Caco-2 (cell line): ENCODE data around the gene OPRPN. TPM values are rescaled to one million over a fixed set of nuclear protein-coding genes. Genes with fewer than 3 reads are reported as not detected.

Experiments used
- Bru-seq: library from RNA; stranded (reverse); fragments of 400-500 nt; gene quantifications from one replicate; lab custom pipeline; 2021; lab: Mats Ljungman, UMichigan
- BruChase-seq, 2 experiments: library from RNA; stranded (reverse); fragments of 400-500 nt; gene quantifications; one replicate each; lab custom pipeline; 2021; lab: Mats Ljungman, UMichigan
- BruUV-seq: library from RNA; stranded (reverse); fragments of 400-500 nt; replicated peaks from 2 replicates; lab custom pipeline; 2021; lab: Mats Ljungman, UMichigan
- CTCF ChIA-PET: fragments of 300-600 bp; sonication (Branson Sonifier 250); formaldehyde crosslinking; loops from one replicate; lab custom pipeline; 2022; ENCODE audit warnings: antibody characterized with exemption; lab: Charles Lee
- POLR2A ChIA-PET: fragments of 300-600 bp; sonication (Branson Sonifier 250); formaldehyde crosslinking; loops from one replicate; lab custom pipeline; 2022; ENCODE audit warnings: antibody characterized with exemption; lab: Charles Lee
- DNase-seq, 2 experiments: peaks; one replicate each; pipeline versions ENCODE4 v3.0.0 to v3.0.0-alpha.2; 2020 to 2022
- H3K27me3 ChIP-seq: replicated peaks from 2 replicates; pipeline ENCODE4 v1.6.0; 2011; ENCODE audit warnings: low read length; ENCODE audit not compliant: control insufficient read depth, insufficient read depth
- H3K36me3 ChIP-seq: 2 replicates; pipeline ENCODE4 v1.5.1; 2011; ENCODE audit warnings: low read length; ENCODE audit not compliant: control insufficient read depth, insufficient read depth
- H3K4me1 ChIP-seq: fragments of 250-450 bp; sonication (Bioruptor Pico); 2 replicates; pipeline ENCODE4 v1.5.1; 2020; ENCODE audit warnings: mild to moderate bottlenecking
- H3K4me3 ChIP-seq: 2 replicates; pipeline ENCODE4 v1.5.1; 2011; ENCODE audit warnings: low read depth, mild to moderate bottlenecking, control low read depth, low read length
- H3K9me3 ChIP-seq: fragments of 250-450 bp; sonication (Bioruptor Pico); 2 replicates; pipeline ENCODE4 v1.5.1; 2020; ENCODE audit warnings: mild to moderate bottlenecking, moderate library complexity
- H3K27ac Mint-ChIP-seq: one replicate; pipeline ENCODE4 v1.8.0; 2022; ENCODE audit warnings: mixed read lengths; ENCODE audit not compliant: unreplicated experiment
- H3K27me3 Mint-ChIP-seq: one replicate; pipeline ENCODE4 v1.8.0; 2022; ENCODE audit warnings: mixed read lengths; ENCODE audit not compliant: insufficient read depth, unreplicated experiment
- H3K36me3 Mint-ChIP-seq: one replicate; pipeline ENCODE4 v1.8.0; 2022; ENCODE audit warnings: mild to moderate bottlenecking, mixed read lengths; ENCODE audit not compliant: insufficient read depth, unreplicated experiment
- H3K4me1 Mint-ChIP-seq: one replicate; pipeline ENCODE4 v1.8.0; 2022; ENCODE audit warnings: low read depth, mixed read lengths; ENCODE audit not compliant: unreplicated experiment
- H3K4me3 Mint-ChIP-seq: one replicate; pipeline ENCODE4 v1.8.0; 2022; ENCODE audit warnings: mild to moderate bottlenecking, moderate library complexity, mixed read lengths; ENCODE audit not compliant: unreplicated experiment
- H3K9me3 Mint-ChIP-seq: one replicate; pipeline ENCODE4 v1.8.0; 2022; ENCODE audit warnings: mixed read lengths; ENCODE audit not compliant: unreplicated experiment
- intact Hi-C: fragments of 100-400 bp; cut with micrococcal nuclease; formaldehyde crosslinking; loops from one replicate; pipeline ENCODE4 v1.10.0; 2022; ENCODE audit not compliant: unreplicated experiment
- long read RNA-seq: library from polyadenylated mRNA; stranded (forward); transcript quantifications from one replicate; pipeline ENCODE4 v2.0.0, GENCODE V29; 2022
- total RNA-seq: library from RNA; stranded (reverse); gene quantifications from 2 replicates; pipeline ENCODE4 v1.2.3, GENCODE V29; 2022
- TF ChIP-seq, protein P1 (sequence below), 2 experiments: fragments of 200-600 bp in 1 of 2; IDR thresholded peaks; 1 replicate in 1 of 2; 2 replicates in 1 of 2; pipeline versions ENCODE4 v1.5.1 to v1.8.0; 2011 to 2022; ENCODE audit warnings: antibody characterized with exemption in 1 of 2, control low read depth in 1 of 2, inconsistent platforms in 1 of 2, low read depth in 1 of 2, low read length in 1 of 2, mild to moderate bottlenecking in 1 of 2, moderate library complexity in 1 of 2; ENCODE audit not compliant: insufficient read depth in 1 of 2, severe bottlenecking in 1 of 2, unreplicated experiment in 1 of 2

The OPRPN gene, protein sequence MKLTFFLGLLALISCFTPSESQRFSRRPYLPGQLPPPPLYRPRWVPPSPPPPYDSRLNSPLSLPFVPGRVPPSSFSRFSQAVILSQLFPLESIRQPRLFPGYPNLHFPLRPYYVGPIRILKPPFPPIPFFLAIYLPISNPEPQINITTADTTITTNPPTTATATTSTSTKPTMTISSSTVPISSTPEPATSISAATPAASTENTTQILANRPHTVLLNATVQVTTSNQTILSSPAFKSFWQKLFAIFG
- total RNA-seq (not detected in 2 replicates), Bru-seq, nascent RNA (not detected), BruChase-seq, experiment 1, labeled RNA remaining after a 2-hour chase (not detected), BruChase-seq, experiment 2, labeled RNA remaining after a 6-hour chase (not detected)
- long read RNA-seq, result 0 reads

DNA sequence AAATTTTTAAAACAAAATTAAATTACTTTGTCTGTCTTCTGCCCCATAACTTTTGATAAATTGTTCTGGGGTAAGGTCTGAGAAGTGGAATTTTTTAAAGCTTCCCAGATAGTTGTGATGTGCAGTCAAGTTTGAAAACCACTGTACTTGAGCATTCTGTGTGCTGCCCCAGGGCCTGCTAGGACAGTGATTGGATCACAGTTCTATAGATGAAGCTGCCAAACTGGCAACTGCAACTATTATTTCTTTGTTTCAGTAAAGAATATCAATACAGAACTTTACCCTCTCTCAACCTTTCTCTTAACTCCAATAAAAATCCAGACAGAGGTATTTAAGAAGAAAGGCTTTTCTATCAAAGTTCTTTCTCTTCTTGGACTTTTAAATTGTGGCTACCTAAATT lies at the start of gene OPRPN:
Gene OPRPN, plus strand, starts transcription at position 361 of the 400 bp plus-strand sequence. CDS start 1,346 bp downstream, outside the sequence.
- ChIA-PET POLR2A (no interaction called here), CTCF (no interaction called here)
- Histone ChIP-seq H3K4me3 (no peak within 1 kb of the TSS), H3K36me3 (no peaks in the 10 kb centered on the region), H3K27me3 (no peaks in the 10 kb centered on the region), H3K9me3 (no peaks in the 10 kb centered on the region), H3K4me1 (no peaks in the 10 kb centered on the region)
- Mint-ChIP-seq H3K27ac (no peak within 1 kb of the TSS), H3K9me3 (no peaks in the 10 kb centered on the region), H3K36me3 (no peaks in the 10 kb centered on the region), H3K27me3 (peaks cover 5% of the 10 kb centered on the region), H3K4me1 (no peaks in the 10 kb centered on the region), H3K4me3 (no peak within 1 kb of the TSS)
- TF ChIP-seq, protein P1, sequence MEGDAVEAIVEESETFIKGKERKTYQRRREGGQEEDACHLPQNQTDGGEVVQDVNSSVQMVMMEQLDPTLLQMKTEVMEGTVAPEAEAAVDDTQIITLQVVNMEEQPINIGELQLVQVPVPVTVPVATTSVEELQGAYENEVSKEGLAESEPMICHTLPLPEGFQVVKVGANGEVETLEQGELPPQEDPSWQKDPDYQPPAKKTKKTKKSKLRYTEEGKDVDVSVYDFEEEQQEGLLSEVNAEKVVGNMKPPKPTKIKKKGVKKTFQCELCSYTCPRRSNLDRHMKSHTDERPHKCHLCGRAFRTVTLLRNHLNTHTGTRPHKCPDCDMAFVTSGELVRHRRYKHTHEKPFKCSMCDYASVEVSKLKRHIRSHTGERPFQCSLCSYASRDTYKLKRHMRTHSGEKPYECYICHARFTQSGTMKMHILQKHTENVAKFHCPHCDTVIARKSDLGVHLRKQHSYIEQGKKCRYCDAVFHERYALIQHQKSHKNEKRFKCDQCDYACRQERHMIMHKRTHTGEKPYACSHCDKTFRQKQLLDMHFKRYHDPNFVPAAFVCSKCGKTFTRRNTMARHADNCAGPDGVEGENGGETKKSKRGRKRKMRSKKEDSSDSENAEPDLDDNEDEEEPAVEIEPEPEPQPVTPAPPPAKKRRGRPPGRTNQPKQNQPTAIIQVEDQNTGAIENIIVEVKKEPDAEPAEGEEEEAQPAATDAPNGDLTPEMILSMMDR (IDR thresholded peaks at IDR 0.05; ENCODE audit: insufficient read depth in 1 of 2, low read depth in 1 of 2, low read length in 1 of 2, severe bottlenecking in 1 of 2, unreplicated experiment in 1 of 2), result no peak
- intact Hi-C loops, result no loop called here
- DNase-seq, result no peak
- no TSS peak for BruUV-seq

DNA sequence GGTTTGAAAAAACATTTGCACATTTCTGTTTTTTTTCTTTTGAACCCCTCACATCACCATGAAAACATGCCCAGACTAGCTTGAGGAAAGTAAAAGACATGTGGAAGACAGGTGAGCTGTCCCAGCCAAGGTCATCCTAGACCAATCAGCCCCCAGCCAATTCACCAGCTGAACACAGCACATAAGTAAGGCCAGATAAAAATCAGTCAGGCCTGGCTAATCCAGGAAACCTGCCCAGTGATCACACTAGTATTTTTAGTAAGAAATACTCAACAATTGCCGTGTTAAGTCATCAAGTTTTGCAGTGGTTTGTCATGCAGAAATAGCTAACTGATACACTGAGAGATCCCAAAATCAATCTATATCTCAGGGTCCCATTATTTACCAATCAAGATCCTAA lies 41.6 kb upstream of the OPRPN start:
- Histone ChIP-seq H3K4me3 (no peak overlapping the region), H3K9me3 (no peaks in the 10 kb centered on the region), H3K4me1 (no peaks in the 10 kb centered on the region), H3K27me3 (no peaks in the 10 kb centered on the region), H3K36me3 (no peaks in the 10 kb centered on the region)
- Mint-ChIP-seq H3K9me3 (no peaks in the 10 kb centered on the region), H3K4me3 (no peak overlapping the region), H3K27ac (no peak overlapping the region), H3K27me3 (peaks cover 6% of the 10 kb centered on the region), H3K36me3 (no peaks in the 10 kb centered on the region), H3K4me1 (no peaks in the 10 kb centered on the region)
- BruUV-seq, result no TSS peak
- POLR2A ChIA-PET, result no interaction called here
- CTCF ChIA-PET, result no interaction called here
- intact Hi-C loops, result no loop called here
- TF ChIP-seq, protein P1 (IDR thresholded peaks at IDR 0.05; ENCODE audit: insufficient read depth in 1 of 2, low read depth in 1 of 2, low read length in 1 of 2, severe bottlenecking in 1 of 2, unreplicated experiment in 1 of 2), result no peak
- DNase-seq, result no peak

DNA sequence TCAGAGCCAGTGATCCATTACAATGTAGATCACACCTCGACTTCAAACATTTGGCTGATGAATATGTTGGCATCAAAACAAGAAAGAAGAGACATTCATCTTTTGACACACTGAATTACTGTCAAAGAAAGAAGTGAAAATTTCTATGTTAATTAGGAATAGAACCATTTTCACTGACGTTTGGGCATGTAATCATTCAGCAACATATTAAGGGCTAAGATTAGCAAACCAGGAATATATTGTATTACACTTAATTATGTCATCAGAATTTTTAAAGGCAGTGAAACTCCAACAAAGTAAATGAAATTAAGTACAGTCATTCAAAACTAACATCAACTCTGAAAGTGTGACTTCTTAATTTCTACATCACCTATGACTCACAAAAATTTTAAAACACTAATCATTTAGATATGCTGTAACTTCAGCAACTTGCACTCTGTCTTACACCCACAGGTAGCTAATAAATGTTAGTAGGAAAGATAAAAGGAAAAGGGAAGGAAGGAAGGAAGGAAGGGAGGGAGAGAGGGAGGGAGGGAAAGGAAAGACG lies 38.6 kb upstream of the OPRPN start:
- no peak overlapping the region for H3K27ac Mint-ChIP-seq
- no peak overlapping the region for H3K4me3 ChIP-seq
- no peak overlapping the region for H3K4me3 Mint-ChIP-seq
- TF ChIP-seq, protein P1 (IDR thresholded peaks at IDR 0.05; ENCODE audit: insufficient read depth in 1 of 2, low read depth in 1 of 2, low read length in 1 of 2, severe bottlenecking in 1 of 2, unreplicated experiment in 1 of 2), result no peak
- no peaks in the 10 kb centered on the region for H3K36me3 ChIP-seq
- POLR2A ChIA-PET, result no interaction called here
- no peaks in the 10 kb centered on the region for H3K9me3 ChIP-seq
- intact Hi-C loops, result no loop called here
- no peaks in the 10 kb centered on the region for H3K9me3 Mint-ChIP-seq
- no TSS peak for BruUV-seq
- H3K27me3 ChIP-seq, result no peaks in the 10 kb centered on the region
- H3K36me3 Mint-ChIP-seq, result no peaks in the 10 kb centered on the region
- DNase-seq, result no peak
- peaks cover 3% of the 10 kb centered on the region for H3K27me3 Mint-ChIP-seq
- CTCF ChIA-PET, result no interaction called here
- no peaks in the 10 kb centered on the region for H3K4me1 Mint-ChIP-seq
- no peaks in the 10 kb centered on the region for H3K4me1 ChIP-seq
